GM18873 (cell line): ENCODE data around the gene AGPAT3.
"Not testable (repeated sequence)": the region's sequence is repeated elsewhere in the genome, so short reads cannot be mapped to it uniquely, and the experiment has no call there.

ENCODE experiments used
- ATAC-seq: cut with Tn5 transposase; IDR thresholded peaks from one replicate; pipeline ENCODE4 v1.9.1; 2021; ENCODE audit warnings: mild to moderate bottlenecking, moderate library complexity, moderate number of reproducible peaks; ENCODE audit not compliant: unreplicated experiment, low FRiP score

The AGPAT3 gene

GRCh38 chr21:43834146-43834905 lies 30.7 kb upstream of the AGPAT3 start:
- ATAC-seq = no peak

DNA sequence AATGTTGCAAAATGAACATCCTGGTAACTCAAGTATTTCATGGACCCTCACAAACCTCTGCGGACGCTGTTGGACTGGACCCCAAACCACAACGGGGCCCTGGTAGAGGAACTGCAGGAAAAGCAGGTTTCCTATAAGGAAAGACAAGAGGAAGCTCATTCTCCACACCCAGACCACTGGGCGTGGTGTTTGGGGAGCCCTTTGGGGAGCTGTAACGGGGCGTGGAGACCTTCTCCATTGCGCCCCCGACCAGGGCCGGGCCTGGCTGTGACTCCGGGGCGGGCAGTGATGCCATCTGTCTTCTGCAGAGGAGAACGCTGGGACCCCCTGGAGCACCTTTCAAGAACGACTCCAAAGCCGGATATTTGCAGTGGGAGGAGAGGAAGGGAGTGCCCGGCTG lies 30.0 kb upstream of the AGPAT3 start:
- ATAC-seq = no peak

DNA sequence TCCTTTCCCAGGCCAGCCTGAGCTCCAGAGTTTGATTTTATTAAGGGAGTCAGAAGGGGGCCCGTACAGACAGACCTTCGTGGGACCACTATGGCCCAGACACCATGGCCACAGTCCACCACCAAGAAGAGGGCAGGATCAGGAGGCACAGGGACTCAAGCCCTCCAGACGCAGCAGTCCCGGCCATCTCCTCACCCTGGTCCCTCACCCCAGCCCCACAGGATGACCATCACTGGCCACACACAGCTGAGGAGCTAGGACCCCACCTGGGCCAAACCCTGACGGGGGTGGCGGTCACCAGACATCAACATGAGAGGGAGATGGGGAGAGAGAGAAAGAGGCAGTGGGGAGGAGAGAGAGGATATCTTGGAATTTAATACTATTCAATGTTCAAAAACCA lies 29.2 kb upstream of the AGPAT3 start:
- ATAC-seq = no peak

- ATAC-seq = no peak
Observed at GRCh38 chr21:43836616-43837015, 28.4 kb upstream of the AGPAT3 start.

DNA sequence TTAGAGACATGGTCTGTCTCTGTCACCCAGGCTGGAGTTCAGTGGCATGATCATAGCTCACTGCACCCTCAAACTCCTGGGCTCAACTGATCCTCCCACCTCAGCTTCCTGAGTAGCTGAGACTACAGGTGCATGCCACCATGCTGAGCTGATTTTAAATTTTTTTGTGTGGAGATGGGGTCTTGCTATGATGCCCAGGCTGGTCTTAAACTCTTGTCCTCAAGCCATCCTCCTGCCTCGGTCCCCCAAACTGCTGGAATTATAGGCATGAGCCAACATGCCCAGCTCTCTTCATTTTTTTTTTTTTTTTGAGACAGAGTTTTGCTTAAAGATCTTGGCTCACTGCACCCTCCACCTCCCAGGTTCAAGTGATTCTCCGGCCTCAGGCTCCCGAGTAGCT lies 24.8 kb upstream of the AGPAT3 start:
- no peak for ATAC-seq

GRCh38 chr21:43842742-43843141 lies 22.3 kb upstream of the AGPAT3 start:
- no peak for ATAC-seq

DNA sequence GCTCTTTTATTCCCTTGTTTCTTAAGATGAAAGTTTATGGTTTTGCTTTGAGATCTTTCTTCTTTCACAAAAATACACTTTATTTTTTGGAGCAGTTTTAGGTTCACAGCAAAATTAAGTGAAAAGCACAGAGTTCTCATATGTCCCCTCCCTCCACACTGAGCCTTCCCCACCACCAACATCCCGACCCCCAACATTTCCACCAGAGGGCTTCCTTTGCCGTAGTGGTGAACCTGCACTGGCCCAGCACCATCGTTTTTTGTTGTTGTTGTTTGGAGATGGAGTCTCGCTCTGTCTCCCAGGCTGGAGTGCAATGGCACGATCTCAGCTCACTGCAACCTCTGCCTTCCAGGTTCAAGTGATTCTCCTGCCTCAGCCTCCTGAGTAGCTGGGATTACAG lies 20.1 kb upstream of the AGPAT3 start:
- ATAC-seq = not testable (repeated sequence)

GRCh38 chr21:43845386-43845785 lies 19.6 kb upstream of the AGPAT3 start:
- no peak for ATAC-seq

DNA sequence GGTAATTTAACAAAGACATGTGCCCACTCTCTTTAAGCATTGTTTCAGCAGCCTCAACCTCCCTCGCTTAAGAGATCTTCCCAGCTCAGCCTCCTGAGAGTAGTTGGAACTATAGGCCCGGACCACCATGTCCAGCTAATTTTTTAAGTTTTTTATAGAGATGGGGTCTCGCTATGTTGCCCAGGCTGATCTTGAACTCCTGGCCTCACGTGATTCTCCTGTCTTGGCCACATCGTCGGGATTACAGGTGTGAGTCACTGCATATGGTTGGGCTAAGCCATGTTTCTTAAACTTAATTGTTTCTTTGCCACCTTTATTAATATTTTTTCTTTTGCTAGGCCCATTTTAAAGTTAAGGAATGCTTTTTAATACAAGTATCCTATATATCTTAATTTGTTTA lies 18.6 kb upstream of the AGPAT3 start:
- ATAC-seq = no peak

- ATAC-seq = no peak
Observed at GRCh38 chr21:43847301-43847700, 17.7 kb upstream of the AGPAT3 start.

DNA sequence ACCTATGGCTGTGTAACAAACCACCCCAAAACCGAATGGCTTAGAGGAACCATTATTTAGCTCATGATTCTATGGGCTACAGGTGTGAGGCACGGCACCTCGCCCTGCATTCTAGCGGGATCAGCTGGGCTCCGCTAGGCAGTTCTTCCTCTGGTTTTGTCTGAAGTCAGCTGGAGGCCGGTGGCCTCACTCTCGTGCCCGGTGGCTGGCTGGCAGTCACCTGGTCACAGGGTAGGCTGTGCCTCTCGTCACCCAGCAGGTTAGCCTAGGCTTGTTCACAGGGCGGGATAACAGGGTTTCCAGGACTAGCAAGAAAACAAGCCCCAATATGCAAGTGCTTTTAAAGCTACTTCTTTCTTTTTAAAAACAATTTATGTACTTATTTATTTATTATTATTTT lies 16.3 kb upstream of the AGPAT3 start:
- no peak for ATAC-seq

- ATAC-seq = no peak
Observed at GRCh38 chr21:43849532-43850299, 15.3 kb upstream of the AGPAT3 start.

DNA sequence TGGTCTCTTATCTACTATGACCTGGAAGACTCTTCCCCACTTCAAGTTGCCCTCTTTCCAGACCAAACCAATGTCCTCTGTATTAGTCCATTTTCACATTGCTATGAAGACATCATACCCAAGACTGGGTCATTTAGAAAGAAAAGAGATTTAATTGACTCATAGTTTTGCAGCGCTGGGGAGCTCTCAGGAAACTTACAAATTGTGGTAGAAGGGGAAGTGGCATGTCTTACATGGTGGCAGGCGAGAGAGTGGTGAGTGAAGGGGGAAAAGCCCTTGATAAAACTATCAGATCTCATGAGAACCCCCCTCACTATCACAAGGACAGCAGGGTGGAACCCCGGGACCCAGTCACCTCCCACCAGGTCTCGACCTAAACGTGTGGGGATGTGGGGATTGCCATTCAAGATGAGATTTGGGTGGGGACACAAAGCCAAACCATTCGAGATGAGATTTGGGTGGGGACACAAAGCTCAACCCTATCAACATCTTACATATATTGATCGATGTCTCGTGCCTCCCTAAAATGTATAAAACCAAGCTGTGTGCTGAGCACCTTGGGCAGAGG lies 14.2 kb upstream of the AGPAT3 start:
- no peak for ATAC-seq

- ATAC-seq = no peak
Observed at GRCh38 chr21:43851593-43851992, 13.4 kb upstream of the AGPAT3 start.

DNA sequence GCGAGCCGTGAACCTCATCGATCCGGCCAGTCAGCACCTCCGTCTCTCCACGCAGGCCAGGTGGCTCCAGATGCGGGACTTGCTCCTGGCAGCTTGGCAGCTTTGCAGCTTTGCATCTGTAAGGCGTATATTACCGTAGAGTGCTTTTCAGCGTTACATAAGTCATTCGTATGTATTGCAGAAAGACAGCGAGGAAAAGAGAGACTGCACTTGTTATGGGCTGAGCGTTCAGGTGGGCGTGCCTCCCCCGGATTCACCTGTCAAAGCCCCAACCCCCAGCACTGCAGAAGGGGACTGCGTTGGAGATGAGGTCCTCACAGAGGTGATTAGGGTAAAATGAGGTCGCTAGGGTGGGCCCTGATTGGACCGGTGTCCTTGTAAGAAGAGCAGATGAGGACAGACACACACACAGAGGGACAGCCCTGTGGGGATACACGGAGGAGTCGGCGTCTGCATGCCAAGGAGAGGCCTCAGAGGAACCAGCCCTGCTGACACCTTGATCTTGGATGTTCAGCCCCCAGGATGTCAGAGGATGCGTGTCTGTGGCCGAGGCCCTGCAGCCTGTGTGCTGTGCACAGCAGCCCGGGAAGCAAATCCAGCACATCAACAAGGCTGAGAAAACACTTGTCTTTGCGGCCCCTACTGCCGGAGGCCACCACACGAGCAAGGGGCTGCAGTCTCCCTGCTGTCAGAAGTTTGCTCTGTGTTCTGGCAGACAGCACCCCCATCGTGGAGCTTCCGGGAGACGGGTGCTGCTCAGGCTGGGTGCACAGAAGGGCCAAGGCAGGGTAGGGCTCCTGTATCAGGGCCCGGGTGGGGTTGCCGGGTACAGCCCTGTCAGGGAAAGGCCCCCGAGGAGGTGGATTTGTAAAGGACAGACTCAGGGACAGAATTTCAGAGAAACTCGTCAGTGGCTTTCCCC lies 10.9 kb upstream of the AGPAT3 start:
- ATAC-seq = no peak

DNA sequence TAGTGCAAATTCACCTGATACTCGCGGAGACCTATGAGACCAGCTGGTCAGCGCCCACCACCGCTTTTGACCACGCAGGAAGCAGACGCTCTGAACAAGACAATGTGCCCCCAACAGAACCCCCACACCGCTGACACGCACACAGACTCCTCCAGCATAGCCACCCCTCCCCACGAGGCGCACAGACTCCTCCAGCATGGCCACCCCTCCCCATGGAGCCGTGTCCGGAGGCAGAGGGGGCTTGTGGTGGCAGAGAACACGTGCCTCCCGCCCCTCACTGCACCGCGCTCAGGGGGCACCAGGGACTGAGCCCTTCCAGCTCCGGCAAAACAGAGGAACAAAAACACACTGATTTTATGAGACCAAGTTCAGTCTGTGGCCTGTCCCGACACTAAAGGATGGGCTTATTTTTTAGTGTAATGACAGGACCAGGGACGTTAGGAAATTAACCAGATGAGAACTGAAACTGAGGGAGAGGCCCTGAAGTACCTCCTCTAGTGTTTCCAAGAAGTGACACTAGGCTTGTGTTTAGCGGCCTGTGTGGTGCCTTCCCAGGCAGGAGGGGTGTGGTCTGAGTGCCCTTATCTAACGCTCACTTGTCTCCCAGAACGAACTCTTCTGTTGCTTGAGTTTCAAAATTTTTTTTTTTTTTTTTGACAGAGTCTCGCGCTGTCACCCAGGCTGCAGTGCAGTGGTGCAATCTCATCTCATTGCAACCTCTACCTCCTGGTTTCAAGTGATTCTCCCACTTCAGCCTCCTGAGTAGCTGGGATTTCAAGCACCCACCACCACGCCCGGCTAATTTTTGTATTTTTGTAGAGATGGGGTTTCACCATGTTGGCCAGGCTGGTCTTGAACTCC lies 10.0 kb upstream of the AGPAT3 start:
- ATAC-seq = peak; percentile 72

- no peak for ATAC-seq
Observed at GRCh38 chr21:43855955-43856354, 9.1 kb upstream of the AGPAT3 start.

GRCh38 chr21:43858806-43859648 lies 6.0 kb upstream of the AGPAT3 start:
- ATAC-seq = no peak

DNA sequence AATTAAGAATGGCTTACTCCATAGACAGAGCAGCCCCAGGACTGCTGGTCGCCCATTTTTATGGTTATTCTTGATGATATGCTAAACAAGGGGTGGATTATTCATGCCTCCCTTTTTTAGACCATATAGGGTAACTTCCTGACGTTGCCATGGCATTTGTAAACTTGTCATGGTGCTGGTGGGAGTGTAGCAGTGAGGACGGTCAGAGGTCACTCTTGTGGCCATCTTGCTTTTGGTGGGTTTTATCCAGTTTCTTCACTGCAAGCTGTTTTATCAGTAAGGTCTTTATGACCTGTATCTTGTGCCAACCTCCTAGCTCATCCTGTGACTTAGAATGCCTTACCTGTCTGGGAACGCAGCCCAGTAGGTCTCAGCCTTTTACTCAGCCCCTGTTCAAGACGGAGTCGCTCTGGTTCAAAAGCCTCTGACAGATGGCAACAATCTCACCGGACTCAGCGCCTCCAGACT lies 5.2 kb upstream of the AGPAT3 start:
- ATAC-seq = no peak
